ENCODE data around the gene CHCHD6. TPM values are rescaled to one million over a fixed set of nuclear protein-coding genes. Genes with fewer than 3 reads are reported as not detected.

CHCHD6 gene
- total and polyA plus RNA-seq, 12 donors, result 5.2 to 27.0 (median 10.2) TPM

DNA sequence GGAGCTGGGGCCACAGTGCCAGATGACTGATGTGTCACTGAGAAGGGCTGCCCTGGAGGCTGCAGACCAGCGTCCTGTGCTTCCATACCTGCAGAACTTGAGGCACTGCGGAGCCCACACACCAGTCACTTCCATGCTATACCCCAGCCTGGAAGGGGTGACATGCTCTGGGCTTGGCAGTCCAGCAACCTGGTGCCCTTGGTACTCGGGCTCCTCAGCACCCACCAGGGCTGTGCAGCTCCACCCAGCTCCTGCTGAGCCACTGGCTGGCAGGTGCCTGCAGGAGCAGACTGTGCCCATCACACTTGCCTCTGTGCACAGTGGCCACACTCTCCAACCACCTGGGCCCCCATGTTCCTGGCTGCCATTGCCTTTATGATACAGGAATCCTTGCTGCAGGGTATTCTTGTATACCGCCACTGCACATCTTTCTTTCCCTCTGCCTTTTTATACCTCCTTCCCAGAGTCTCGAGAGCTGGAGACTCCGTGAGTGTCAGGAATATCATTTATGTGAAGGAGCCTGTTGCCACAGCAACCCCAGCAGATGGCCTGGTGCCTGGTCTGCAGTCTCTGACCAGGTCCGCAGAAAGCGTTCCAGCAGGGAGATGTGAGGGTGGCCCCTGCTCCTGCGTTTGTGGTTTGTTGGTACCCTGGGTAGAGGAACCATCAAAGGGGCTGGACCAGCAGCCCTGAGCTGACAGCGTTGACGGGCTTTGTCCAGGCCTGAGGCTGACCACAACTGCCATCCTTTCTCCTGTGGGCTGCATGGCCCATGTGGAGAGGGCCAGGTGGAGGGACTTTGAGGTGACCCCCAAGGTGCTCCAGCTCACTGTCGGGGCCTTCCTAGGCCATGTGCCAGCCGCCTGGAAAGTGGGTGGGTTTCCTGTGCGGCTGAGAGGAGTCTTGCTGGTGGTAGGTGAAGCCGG, 185.5 kb downstream of the CHCHD6 start:
- TF ChIP-seq CTCF (IDR thresholded peaks at IDR 0.05), result no peak
- Histone ChIP-seq H3K27ac (no peak overlapping the region), H3K36me3 (peaks cover 0 to 3% (median 0%) of the 10 kb centered on the region in 9 donors), H3K4me1 (peaks cover 0 to 10% (median 4%) of the 10 kb centered on the region in 9 donors), H3K27me3 (peaks cover 0 to 3% (median 0%) of the 10 kb centered on the region in 7 donors), H3K4me3 (no peak overlapping the region), H3K9me3 (no peaks in the 10 kb centered on the region)
- intact Hi-C loops (cut with DNase I), result no loop called here
- no peak for ATAC-seq
- no peak for DNase-seq
- WGBS, 2 donors, result 96 to 97% methylated on average over 15 of the region's 15 CpGs

GRCh38 chr3:126891141-126891540, 187.1 kb downstream of the CHCHD6 start:
- peaks cover 0 to 3% (median 0%) of the 10 kb centered on the region in 9 donors for H3K36me3 ChIP-seq
- ATAC-seq, result no peak
- no peak for TF ChIP-seq CTCF (IDR thresholded peaks at IDR 0.05)
- no peak for DNase-seq
- whole genome bisulfite sequencing, 2 donors, result 97 to 99% methylated on average over 7 of the region's 7 CpGs
- H3K27me3 ChIP-seq, result peaks cover 0 to 6% (median 0%) of the 10 kb centered on the region in 7 donors
- intact Hi-C loops (cut with DNase I), result no loop called here
- H3K9me3 ChIP-seq, result no peaks in the 10 kb centered on the region
- peaks cover 0 to 22% (median 12%) of the 10 kb centered on the region in 9 donors for H3K4me1 ChIP-seq
- no peak overlapping the region for H3K27ac ChIP-seq
- no peak overlapping the region for H3K4me3 ChIP-seq

DNA sequence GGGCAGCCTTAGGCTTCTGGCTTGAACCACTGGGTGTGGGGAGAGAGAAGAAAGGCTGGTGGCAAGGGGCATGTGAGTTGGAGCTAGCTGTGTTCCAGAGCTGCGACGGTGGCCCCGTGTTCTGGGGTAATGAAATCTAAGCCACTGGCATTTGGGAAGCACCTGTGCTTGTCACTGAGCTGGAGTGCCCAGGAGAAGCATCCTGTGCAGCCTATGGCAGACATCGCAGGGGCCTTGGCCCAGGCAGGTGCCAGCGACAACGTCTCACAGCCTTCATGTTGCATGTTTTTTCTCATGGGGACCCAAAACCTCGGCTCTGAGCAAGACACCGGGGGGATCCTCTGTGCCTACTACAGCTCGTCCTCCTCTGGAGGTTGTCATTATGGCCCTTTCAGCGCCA, 187.8 kb downstream of the CHCHD6 start:
- Histone ChIP-seq H3K9me3 (no peaks in the 10 kb centered on the region), H3K27ac (no peak overlapping the region), H3K27me3 (peaks cover 0 to 6% (median 0%) of the 10 kb centered on the region in 7 donors), H3K4me3 (no peak overlapping the region), H3K4me1 (peaks cover 0 to 23% (median 13%) of the 10 kb centered on the region in 9 donors), H3K36me3 (peaks cover 0 to 3% (median 0%) of the 10 kb centered on the region in 9 donors)
- no peak for ATAC-seq
- no peak for TF ChIP-seq CTCF (IDR thresholded peaks at IDR 0.05)
- WGBS, 2 donors, result 97 to 99% methylated on average over 10 of the region's 10 CpGs
- DNase-seq, result no peak
- intact Hi-C loops (cut with DNase I), result no loop called here

- H3K9me3 ChIP-seq, result no peaks in the 10 kb centered on the region
- H3K4me3 ChIP-seq, result no peak overlapping the region
- no peak for DNase-seq
- H3K36me3 ChIP-seq, result peaks cover 0 to 3% (median 0%) of the 10 kb centered on the region in 9 donors
- TF ChIP-seq CTCF (IDR thresholded peaks at IDR 0.05), result no peak
- no peak for ATAC-seq
- intact Hi-C loops (cut with DNase I), result no loop called here
- H3K27ac ChIP-seq, result no peak overlapping the region
- 96% methylated on average over 2 of the region's 2 CpGs for WGBS, 2 donors
- peaks cover 0 to 25% (median 13%) of the 10 kb centered on the region in 9 donors for H3K4me1 ChIP-seq
- peaks cover 0 to 20% (median 0%) of the 10 kb centered on the region in 7 donors for H3K27me3 ChIP-seq
These were observed 189.6 kb downstream of the CHCHD6 start for GRCh38 chr3:126893651-126894050.

All from heart right ventricle (tissue), 16 donors.